Pancreas (tissue), 10 donors: ENCODE results near the gene NSRP1. TPM values are rescaled to one million over a fixed set of nuclear protein-coding genes. Genes with fewer than 3 reads are reported as not detected.
"Not testable (repeated sequence)": the region's sequence is repeated elsewhere in the genome, so short reads cannot be mapped to it uniquely, and the experiment has no call there.

Source experiments
- ATAC-seq, 4 donors: fragments of 200-7000 bp; cut with Tn5 transposase; one replicate each; pipeline versions ENCODE4 v1.8.0 to v1.9.1; 2020; ENCODE audit warnings: mild to moderate bottlenecking in 4 of 4, moderate library complexity in 4 of 4
- DNase-seq, 6 donors: peaks; one replicate each; pipeline ENCODE4 v3.0.0-alpha.2; 2020
- FAIRE-seq: peaks from 2 replicates; lab custom pipeline; 2012; peaks lifted over from hg19 to GRCh38; lab: Jason Lieb, UNC
- H3K27ac ChIP-seq, 4 donors: fragments of 200-600 bp; sonication (generic); 1 replicate in 3 of 4; 2 replicates in 1 of 4; pipeline versions ENCODE4 v1.5.0 to v1.8.0; 2020
- H3K27me3 ChIP-seq, 4 donors: fragments of 200-600 bp; one replicate each; pipeline ENCODE4 v1.8.0; 2021
- H3K36me3 ChIP-seq, 3 donors: fragments of 200-600 bp; sonication (generic) in 1 of 3; one replicate each; pipeline versions ENCODE4 v1.5.0 to v1.8.0; 2020 to 2021
- H3K4me1 ChIP-seq, 3 donors: fragments of 200-600 bp; one replicate each; pipeline ENCODE4 v1.8.0; 2021
- H3K4me3 ChIP-seq, 4 donors: fragments of 200-600 bp; sonication (generic) in 2 of 4; one replicate each; pipeline versions ENCODE4 v1.5.0 to v1.8.0; 2020 to 2021
- H3K9me3 ChIP-seq, 4 donors: fragments of 200-600 bp; one replicate each; pipeline ENCODE4 v1.8.0; 2021
- CTCF ChIP-seq, 4 donors: fragments of 200-600 bp; sonication (generic) in 3 of 4; IDR thresholded peaks; one replicate each; pipeline versions ENCODE4 v1.5.0 to v1.8.0; 2021; ENCODE audit warnings: antibody characterized with exemption in 4 of 4
- WGBS, 2 donors: extraction: QIAGEN DNeasy Blood & Tissue Kit; methylation state at CpG; one replicate each; pipeline ENCODE4 v1.1.7; 2013; 5-methylcytosine and 5-hydroxymethylcytosine counted together
- intact Hi-C, 3 donors: fragments of 100-400 bp; cut with DNase I; formaldehyde crosslinking; loops; one replicate each; pipeline versions ENCODE4 v1.11.1 to v1.14.2; 2022
- polyA plus RNA-seq, 2 donors: library from polyadenylated mRNA; stranded (reverse); fragments of 200-250 nt; gene quantifications; one replicate each; pipeline ENCODE4 v1.2.3, GENCODE V29; 2013
- total RNA-seq, 6 donors: library from RNA; stranded (reverse); fragmentation: NEBNext Ultra II Directional in 4 of 6; extraction: Animal tissue kit (Norgen Biotek cat#: 25700) in 4 of 6; gene quantifications; one replicate each; pipeline versions ENCODE4 v1.2.1 to v1.2.4, GENCODE V29; 2021 to 2023
- donor health status: healthy with polysubstance abuse.
- donor health status: DM: no; HTN: no; CAD: no; lungs with moderate emphysema.
- donor health status: DM: no; HTN: no; CAD: no.
- donor health status: control.
- donor health status: control.
- donor health status: Bipolar disorder and iron deficiency.
- donor health status: DM: yes; HTN: yes; CAD: no.
- donor health status: DM: no; HTN: no; CAD: no.
- donor health status: DM: no; HTN: no; CAD: no.
- donor health status: DM: yes; HTN: yes; CAD: no.

The NSRP1 gene
- total and polyA plus RNA-seq, 8 donors = 13.8 to 24.2 (median 15.2) TPM

GRCh38 chr17:30132615-30133014, 16.0 kb downstream of the NSRP1 start:
- no peaks in the 10 kb centered on the region for H3K27me3 ChIP-seq
- TF ChIP-seq CTCF (IDR thresholded peaks at IDR 0.05) = no peak
- peaks cover 0 to 4% (median 0%) of the 10 kb centered on the region in 3 donors for H3K4me1 ChIP-seq
- peaks cover 0 to 9% (median 5%) of the 10 kb centered on the region in 3 donors for H3K36me3 ChIP-seq
- 99 to 100% methylated on average over 3 of the region's 3 CpGs for WGBS, 2 donors
- ATAC-seq (no peak), FAIRE-seq (no peak), DNase-seq (no peak)
- no peaks in the 10 kb centered on the region for H3K9me3 ChIP-seq
- H3K27ac ChIP-seq = no peak overlapping the region
- H3K4me3 ChIP-seq = no peak overlapping the region
- intact Hi-C loops = no loop called here

- no peak overlapping the region for H3K27ac ChIP-seq
- H3K36me3 ChIP-seq = peaks cover 0 to 7% (median 1%) of the 10 kb centered on the region in 3 donors
- DNase-seq (no peak), ATAC-seq (no peak), FAIRE-seq (no peak)
- no peak overlapping the region for H3K4me3 ChIP-seq
- H3K4me1 ChIP-seq = peaks cover 0 to 4% (median 0%) of the 10 kb centered on the region in 3 donors
- 96% methylated on average over 3 of the region's 3 CpGs for WGBS, 2 donors
- TF ChIP-seq CTCF (IDR thresholded peaks at IDR 0.05) = no peak
- no peaks in the 10 kb centered on the region for H3K27me3 ChIP-seq
- no peaks in the 10 kb centered on the region for H3K9me3 ChIP-seq
- intact Hi-C loops = no loop called here
These were observed 16.6 kb downstream of the NSRP1 start for GRCh38 chr17:30133197-30133596.

- ATAC-seq (no peak), DNase-seq (no peak), FAIRE-seq (no peak)
- H3K4me3 ChIP-seq = no peak overlapping the region
- no peak for TF ChIP-seq CTCF (IDR thresholded peaks at IDR 0.05)
- intact Hi-C loops = no loop called here
- no peak overlapping the region for H3K27ac ChIP-seq
- H3K36me3 ChIP-seq = peaks cover 0 to 7% (median 0%) of the 10 kb centered on the region in 3 donors
- peaks cover 0 to 2% (median 0%) of the 10 kb centered on the region in 3 donors for H3K4me1 ChIP-seq
- no peaks in the 10 kb centered on the region for H3K9me3 ChIP-seq
- no peaks in the 10 kb centered on the region for H3K27me3 ChIP-seq
These were observed 17.9 kb downstream of the NSRP1 start for GRCh38 chr17:30134551-30134950.

- DNase-seq = no peak
- no peak overlapping the region for H3K27ac ChIP-seq
- FAIRE-seq = no peak
- 76 to 87% methylated on average over 3 of the region's 3 CpGs for WGBS, 2 donors
- H3K27me3 ChIP-seq = no peaks in the 10 kb centered on the region
- H3K4me1 ChIP-seq = no peaks in the 10 kb centered on the region
- intact Hi-C loops = no loop called here
- no peaks in the 10 kb centered on the region for H3K36me3 ChIP-seq
- H3K4me3 ChIP-seq = no peak overlapping the region
- no peak for ATAC-seq
- no peaks in the 10 kb centered on the region for H3K9me3 ChIP-seq
- TF ChIP-seq CTCF (IDR thresholded peaks at IDR 0.05) = no peak
These were observed 20.5 kb downstream of the NSRP1 start for GRCh38 chr17:30137158-30137557.

GRCh38 chr17:30147860-30148259, 31.2 kb downstream of the NSRP1 start:
- H3K9me3 ChIP-seq, H3K36me3 ChIP-seq, H3K27ac ChIP-seq, ATAC-seq, H3K27me3 ChIP-seq, H3K4me3 ChIP-seq, DNase-seq, FAIRE-seq, H3K4me1 ChIP-seq, intact Hi-C loops: not testable (repeated sequence)
- 94 to 96% methylated on average over 6 of the region's 6 CpGs for WGBS, 2 donors
